HepG2 (cell line): ENCODE results near the gene RNH1. TPM values are rescaled to one million over a fixed set of nuclear protein-coding genes. Genes with fewer than 3 reads are reported as not detected.

Experiments used
- ATF7-NPFF ChIP-seq: sonication (generic); formaldehyde crosslinking; IDR thresholded peaks from 2 replicates; pipeline ENCODE4 v1.8.1; 2023; ENCODE audit warnings: mild to moderate bottlenecking, low read depth, missing genetic modification reagents, moderate library complexity
- BHLHE40 ChIP-seq: IDR thresholded peaks from 2 replicates; pipeline ENCODE4 v1.6.1; 2011; ENCODE audit warnings: low read length, improper control_type of control experiment
- ESRRA ChIP-seq: sonication (generic); formaldehyde crosslinking; IDR thresholded peaks from 2 replicates; pipeline ENCODE4 v1.5.1; 2020; ENCODE audit warnings: mild to moderate bottlenecking, low read depth, missing genetic modification reagents
- FOXO1 ChIP-seq: sonication (generic); formaldehyde crosslinking; IDR thresholded peaks from 2 replicates; pipeline ENCODE4 v1.4.0; 2020; ENCODE audit warnings: missing genetic modification reagents
- KAT8 ChIP-seq: IDR thresholded peaks from 2 replicates; pipeline ENCODE4 v1.6.1; 2016; ENCODE audit warnings: missing genetic modification reagents, missing compliant biosample characterization
- KLF6 ChIP-seq: IDR thresholded peaks from 2 replicates; pipeline ENCODE4 v1.8.0; 2016; ENCODE audit warnings: missing biosample characterization, missing genetic modification reagents
- PAX8 ChIP-seq: sonication (generic); formaldehyde crosslinking; IDR thresholded peaks from 2 replicates; pipeline ENCODE4 v1.8.0; 2022; ENCODE audit warnings: mild to moderate bottlenecking, missing genetic modification reagents, borderline replicate concordance
- POLR2AphosphoS2 ChIP-seq: IDR thresholded peaks from 2 replicates; pipeline ENCODE4 v1.6.1; 2011; ENCODE audit warnings: low read depth, low read length, improper control_type of control experiment
- TGIF2 ChIP-seq: IDR thresholded peaks from 2 replicates; pipeline ENCODE4 v1.6.1; 2016; ENCODE audit warnings: control low read depth, missing compliant biosample characterization
- XBP1 ChIP-seq: sonication (generic); formaldehyde crosslinking; IDR thresholded peaks from 2 replicates; pipeline ENCODE4 v1.5.0; 2020; ENCODE audit warnings: missing genetic modification reagents
- YEATS2 ChIP-seq: sonication (generic); formaldehyde crosslinking; IDR thresholded peaks from 2 replicates; pipeline ENCODE4 v1.4.0; 2020; ENCODE audit warnings: missing genetic modification reagents, borderline replicate concordance
- ZNF556 ChIP-seq: sonication (generic); formaldehyde crosslinking; IDR thresholded peaks from 2 replicates; pipeline ENCODE4 v1.4.0; 2020; ENCODE audit warnings: mild to moderate bottlenecking, missing genetic modification reagents, borderline replicate concordance
- polyA plus RNA-seq, 8 experiments: library from polyadenylated mRNA; depleted of rRNA in 3 of 8; stranded (reverse) in 7 of 8; unstranded in 1 of 8; fragments of >200 nt; fragmentation: Illumina TruSeq in 4 of 8; extraction: Trizol in 4 of 8; gene quantifications; 2 replicates each; pipeline versions ENCODE4 v1.2.1 to v1.2.3, GENCODE V29; 2011 to 2016; ENCODE audit warnings: low read depth in 4 of 8, missing spikeins in 1 of 8, mixed read lengths in 1 of 8; ENCODE audit not compliant: insufficient read depth in 1 of 8
- total RNA-seq, 5 experiments: library from RNA; depleted of rRNA; stranded (reverse); fragments of >200 nt; fragmentation: Illumina TruSeq; extraction: Trizol; gene quantifications; 2 replicates each; pipeline ENCODE4 v1.2.3, GENCODE V29; 2016; ENCODE audit warnings: low read depth in 1 of 5
- TF ChIP-seq, protein P1 (sequence below): sonication (generic); formaldehyde crosslinking; IDR thresholded peaks from 2 replicates; pipeline ENCODE4 v1.8.0; 2022; ENCODE audit warnings: missing genetic modification reagents, mild to moderate bottlenecking, inconsistent platforms, borderline replicate concordance
- TF ChIP-seq, protein P2 (sequence below): sonication (generic); formaldehyde crosslinking; IDR thresholded peaks from 2 replicates; pipeline ENCODE4 v1.9.0; 2021; ENCODE audit warnings: missing genetic modification reagents, mild to moderate bottlenecking, borderline replicate concordance
- TF ChIP-seq, protein P3 (sequence below): sonication (generic); formaldehyde crosslinking; IDR thresholded peaks from 2 replicates; pipeline ENCODE4 v1.8.0; 2022; ENCODE audit warnings: mild to moderate bottlenecking, missing genetic modification reagents, moderate library complexity
- TF ChIP-seq, protein P4 (sequence below): sonication (generic); formaldehyde crosslinking; IDR thresholded peaks from 2 replicates; pipeline ENCODE4 v1.5.0; 2020; ENCODE audit warnings: mild to moderate bottlenecking, missing genetic modification reagents, borderline replicate concordance

RNH1 gene
- total and polyA plus RNA-seq, 2 of the 13 experiments (the other 11 are each of a cell fraction or from before 2014, with no cell fraction given): 36.0 to 74.1 TPM

DNA sequence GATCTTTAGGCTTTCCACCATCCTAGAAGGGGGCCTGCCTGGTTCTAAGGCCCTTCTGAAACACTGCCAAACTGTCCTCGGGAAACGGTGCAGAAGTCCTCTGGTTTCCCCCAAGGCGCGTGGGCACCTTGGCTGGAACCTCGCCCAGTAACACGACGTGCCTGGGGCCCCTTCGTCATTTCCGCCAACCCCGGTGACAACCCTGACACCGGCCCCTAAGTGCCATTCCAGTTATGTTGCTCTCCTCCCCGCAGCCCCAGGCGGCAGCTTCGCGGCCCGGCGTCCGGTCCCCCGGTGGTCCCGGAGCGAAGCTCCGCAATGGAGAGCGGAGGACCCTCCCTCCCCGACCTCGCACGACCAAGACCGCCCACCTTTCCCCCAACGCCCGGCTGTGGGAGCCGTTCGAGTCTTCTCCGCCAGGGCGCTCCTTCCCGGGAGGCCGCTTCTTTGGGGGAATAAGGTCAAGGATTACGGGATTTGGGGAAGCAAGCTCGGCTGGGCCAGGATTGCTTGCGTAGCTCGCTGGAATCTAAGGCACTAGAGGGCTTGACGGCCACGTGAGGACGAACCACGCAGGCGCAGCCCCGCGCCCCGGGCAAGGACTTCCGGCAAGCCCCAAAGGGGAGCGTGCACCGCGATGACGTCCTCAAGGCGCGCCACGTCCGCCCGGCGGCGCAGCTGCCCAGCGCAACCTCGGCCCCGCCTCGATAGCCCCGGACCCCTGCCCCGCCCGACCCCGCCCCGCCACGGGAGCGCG, 626 bp downstream of the RNH1 start (continued):
- TF ChIP-seq YEATS2 (CRISPR knock-in tag) (peak; percentile 85), KAT8 (CRISPR knock-in tag) (peak; percentile 84), ATF7-NPFF (peak; percentile 89), TGIF2 (CRISPR knock-in tag) (peak; percentile 93), ESRRA (CRISPR knock-in tag) (peak; percentile 54; the same call in 1 of the 2 replicates), FOXO1 (CRISPR knock-in tag) (peak; percentile 18; the same call in 1 of the 2 replicates), PAX8 (CRISPR knock-in tag) (peak; percentile 83; the same call in 1 of the 2 replicates), ZNF556 (CRISPR knock-in tag) (no peak), XBP1 (no peak), BHLHE40 (peak; percentile 77), POLR2AphosphoS2 (peak; percentile 73; the same call in 1 of the 2 replicates), KLF6 (CRISPR knock-in tag) (peak; percentile 56)
- TF ChIP-seq, protein P1, sequence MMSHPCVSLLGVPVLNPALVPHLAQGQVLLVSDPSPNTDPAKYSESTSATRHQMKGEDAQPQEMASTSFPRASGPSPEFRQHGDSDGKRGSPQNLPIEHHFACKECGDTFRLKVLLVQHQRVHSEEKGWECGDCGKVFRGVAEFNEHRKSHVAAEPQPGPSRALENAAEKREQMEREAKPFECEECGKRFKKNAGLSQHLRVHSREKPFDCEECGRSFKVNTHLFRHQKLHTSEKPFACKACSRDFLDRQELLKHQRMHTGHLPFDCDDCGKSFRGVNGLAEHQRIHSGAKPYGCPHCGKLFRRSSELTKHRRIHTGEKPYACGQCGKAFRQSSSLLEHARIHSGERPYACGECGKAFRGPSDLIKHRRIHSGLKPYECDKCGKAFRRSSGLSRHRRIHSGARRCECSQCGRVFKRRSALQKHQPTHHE (CRISPR knock-in tag): peak; percentile 40
- TF ChIP-seq, protein P2, sequence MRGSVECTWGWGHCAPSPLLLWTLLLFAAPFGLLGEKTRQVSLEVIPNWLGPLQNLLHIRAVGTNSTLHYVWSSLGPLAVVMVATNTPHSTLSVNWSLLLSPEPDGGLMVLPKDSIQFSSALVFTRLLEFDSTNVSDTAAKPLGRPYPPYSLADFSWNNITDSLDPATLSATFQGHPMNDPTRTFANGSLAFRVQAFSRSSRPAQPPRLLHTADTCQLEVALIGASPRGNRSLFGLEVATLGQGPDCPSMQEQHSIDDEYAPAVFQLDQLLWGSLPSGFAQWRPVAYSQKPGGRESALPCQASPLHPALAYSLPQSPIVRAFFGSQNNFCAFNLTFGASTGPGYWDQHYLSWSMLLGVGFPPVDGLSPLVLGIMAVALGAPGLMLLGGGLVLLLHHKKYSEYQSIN (CRISPR knock-in tag): no peak
- TF ChIP-seq, protein P3, sequence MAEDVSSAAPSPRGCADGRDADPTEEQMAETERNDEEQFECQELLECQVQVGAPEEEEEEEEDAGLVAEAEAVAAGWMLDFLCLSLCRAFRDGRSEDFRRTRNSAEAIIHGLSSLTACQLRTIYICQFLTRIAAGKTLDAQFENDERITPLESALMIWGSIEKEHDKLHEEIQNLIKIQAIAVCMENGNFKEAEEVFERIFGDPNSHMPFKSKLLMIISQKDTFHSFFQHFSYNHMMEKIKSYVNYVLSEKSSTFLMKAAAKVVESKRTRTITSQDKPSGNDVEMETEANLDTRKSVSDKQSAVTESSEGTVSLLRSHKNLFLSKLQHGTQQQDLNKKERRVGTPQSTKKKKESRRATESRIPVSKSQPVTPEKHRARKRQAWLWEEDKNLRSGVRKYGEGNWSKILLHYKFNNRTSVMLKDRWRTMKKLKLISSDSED (CRISPR knock-in tag): no peak
- TF ChIP-seq, protein P4, sequence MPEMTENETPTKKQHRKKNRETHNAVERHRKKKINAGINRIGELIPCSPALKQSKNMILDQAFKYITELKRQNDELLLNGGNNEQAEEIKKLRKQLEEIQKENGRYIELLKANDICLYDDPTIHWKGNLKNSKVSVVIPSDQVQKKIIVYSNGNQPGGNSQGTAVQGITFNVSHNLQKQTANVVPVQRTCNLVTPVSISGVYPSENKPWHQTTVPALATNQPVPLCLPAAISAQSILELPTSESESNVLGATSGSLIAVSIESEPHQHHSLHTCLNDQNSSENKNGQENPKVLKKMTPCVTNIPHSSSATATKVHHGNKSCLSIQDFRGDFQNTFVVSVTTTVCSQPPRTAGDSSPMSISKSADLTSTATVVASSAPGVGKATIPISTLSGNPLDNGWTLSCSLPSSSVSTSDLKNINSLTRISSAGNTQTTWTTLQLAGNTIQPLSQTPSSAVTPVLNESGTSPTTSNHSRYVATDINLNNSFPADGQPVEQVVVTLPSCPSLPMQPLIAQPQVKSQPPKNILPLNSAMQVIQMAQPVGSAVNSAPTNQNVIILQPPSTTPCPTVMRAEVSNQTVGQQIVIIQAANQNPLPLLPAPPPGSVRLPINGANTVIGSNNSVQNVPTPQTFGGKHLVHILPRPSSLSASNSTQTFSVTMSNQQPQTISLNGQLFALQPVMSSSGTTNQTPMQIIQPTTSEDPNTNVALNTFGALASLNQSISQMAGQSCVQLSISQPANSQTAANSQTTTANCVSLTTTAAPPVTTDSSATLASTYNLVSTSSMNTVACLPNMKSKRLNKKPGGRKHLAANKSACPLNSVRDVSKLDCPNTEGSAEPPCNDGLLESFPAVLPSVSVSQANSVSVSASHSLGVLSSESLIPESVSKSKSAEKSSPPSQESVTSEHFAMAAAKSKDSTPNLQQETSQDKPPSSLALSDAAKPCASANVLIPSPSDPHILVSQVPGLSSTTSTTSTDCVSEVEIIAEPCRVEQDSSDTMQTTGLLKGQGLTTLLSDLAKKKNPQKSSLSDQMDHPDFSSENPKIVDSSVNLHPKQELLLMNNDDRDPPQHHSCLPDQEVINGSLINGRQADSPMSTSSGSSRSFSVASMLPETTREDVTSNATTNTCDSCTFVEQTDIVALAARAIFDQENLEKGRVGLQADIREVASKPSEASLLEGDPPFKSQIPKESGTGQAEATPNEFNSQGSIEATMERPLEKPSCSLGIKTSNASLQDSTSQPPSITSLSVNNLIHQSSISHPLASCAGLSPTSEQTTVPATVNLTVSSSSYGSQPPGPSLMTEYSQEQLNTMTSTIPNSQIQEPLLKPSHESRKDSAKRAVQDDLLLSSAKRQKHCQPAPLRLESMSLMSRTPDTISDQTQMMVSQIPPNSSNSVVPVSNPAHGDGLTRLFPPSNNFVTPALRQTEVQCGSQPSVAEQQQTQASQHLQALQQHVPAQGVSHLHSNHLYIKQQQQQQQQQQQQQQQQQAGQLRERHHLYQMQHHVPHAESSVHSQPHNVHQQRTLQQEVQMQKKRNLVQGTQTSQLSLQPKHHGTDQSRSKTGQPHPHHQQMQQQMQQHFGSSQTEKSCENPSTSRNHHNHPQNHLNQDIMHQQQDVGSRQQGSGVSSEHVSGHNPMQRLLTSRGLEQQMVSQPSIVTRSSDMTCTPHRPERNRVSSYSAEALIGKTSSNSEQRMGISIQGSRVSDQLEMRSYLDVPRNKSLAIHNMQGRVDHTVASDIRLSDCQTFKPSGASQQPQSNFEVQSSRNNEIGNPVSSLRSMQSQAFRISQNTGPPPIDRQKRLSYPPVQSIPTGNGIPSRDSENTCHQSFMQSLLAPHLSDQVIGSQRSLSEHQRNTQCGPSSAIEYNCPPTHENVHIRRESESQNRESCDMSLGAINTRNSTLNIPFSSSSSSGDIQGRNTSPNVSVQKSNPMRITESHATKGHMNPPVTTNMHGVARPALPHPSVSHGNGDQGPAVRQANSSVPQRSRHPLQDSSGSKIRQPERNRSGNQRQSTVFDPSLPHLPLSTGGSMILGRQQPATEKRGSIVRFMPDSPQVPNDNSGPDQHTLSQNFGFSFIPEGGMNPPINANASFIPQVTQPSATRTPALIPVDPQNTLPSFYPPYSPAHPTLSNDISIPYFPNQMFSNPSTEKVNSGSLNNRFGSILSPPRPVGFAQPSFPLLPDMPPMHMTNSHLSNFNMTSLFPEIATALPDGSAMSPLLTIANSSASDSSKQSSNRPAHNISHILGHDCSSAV (CRISPR knock-in tag): no peak
